HG03159 (cell line): ENCODE measurements around the gene NEK6.

Source experiments
- ATAC-seq: cut with Tn5 transposase; IDR thresholded peaks from one replicate; pipeline ENCODE4 v1.9.1; 2021; ENCODE audit warnings: mild to moderate bottlenecking, moderate library complexity; ENCODE audit not compliant: unreplicated experiment

NEK6 gene

GRCh38 chr9:124392871-124393460, 135.2 kb downstream of the NEK6 start:
- no peak for ATAC-seq

- no peak for ATAC-seq
These were observed 136.4 kb downstream of the NEK6 start for GRCh38 chr9:124394167-124394566.

DNA sequence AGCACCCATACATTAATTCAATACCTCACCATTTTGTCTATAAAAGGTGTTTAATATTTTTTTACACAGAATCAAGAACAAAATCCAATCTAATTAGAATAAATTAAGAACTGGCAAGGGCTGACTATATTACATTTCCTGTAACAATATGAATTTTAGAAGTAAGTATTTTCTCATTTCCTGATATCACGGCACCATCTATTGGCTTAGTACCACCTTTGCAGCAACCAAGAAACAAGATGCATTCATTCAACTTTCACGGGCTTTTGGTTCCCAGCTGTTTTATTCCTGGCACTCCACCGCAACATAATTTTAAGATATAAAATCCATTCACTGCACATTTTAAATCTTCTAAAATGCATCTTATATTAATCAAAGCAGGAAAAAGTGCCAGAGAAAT, 136.8 kb downstream of the NEK6 start:
- no peak for ATAC-seq

- no peak for ATAC-seq
These were observed 138.1 kb downstream of the NEK6 start for GRCh38 chr9:124395826-124396225.

DNA sequence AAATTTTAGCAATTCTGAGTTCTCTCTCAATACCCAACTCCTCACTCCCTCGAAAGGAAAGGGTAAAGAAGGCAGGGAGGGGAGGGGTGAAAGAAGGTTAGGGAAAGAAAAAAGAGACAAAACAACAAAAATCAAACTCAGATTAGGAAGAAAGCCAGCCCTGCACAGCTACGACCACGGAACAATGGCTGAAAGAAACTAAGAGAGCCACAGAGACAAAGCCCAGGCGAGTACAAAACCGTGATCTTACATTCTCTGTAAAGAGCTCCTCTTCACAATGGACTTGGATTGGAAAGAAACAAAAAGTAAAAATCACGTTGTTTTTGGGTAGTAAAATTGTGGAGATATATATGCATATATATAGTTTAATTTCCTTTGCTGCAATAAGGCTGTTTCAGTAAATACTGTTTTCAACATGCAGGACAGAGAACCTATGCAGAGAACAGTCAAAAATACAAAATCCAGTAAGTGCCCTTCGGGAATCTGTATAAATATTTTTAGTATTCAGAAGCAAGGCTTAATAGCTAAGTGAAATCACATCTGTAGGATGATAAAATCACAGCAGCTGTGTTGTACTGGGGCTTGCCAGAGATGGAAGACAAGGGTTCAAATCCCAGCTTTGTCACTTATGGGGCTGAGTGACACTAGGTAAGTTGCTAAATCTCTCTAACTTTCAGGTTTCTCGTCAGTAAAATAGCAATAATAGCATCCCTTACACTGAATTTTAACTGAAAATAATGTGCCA, 140.6 kb downstream of the NEK6 start:
- ATAC-seq = no peak

- no peak for ATAC-seq
These were observed 141.7 kb downstream of the NEK6 start for GRCh38 chr9:124399323-124399967.

- no peak for ATAC-seq
These were observed 142.5 kb downstream of the NEK6 start for GRCh38 chr9:124399968-124400940.
